Ishikawa (cell line): ENCODE results near the gene CLEC10A.

Source experiments
- CEBPB ChIP-seq: IDR thresholded peaks from 2 replicates; pipeline ENCODE4 v1.6.1; 2012
- CREB1 ChIP-seq: IDR thresholded peaks from 2 replicates; pipeline ENCODE4 v1.6.1; 2012; ENCODE audit warnings: low read depth
- EGR1 ChIP-seq: IDR thresholded peaks from 2 replicates; pipeline ENCODE4 v1.6.1; 2012
- EP300 ChIP-seq: IDR thresholded peaks from 2 replicates; pipeline ENCODE4 v1.6.1; 2012; ENCODE audit warnings: borderline replicate concordance
- FOXM1 ChIP-seq: IDR thresholded peaks from 2 replicates; pipeline ENCODE4 v1.6.1; 2012; ENCODE audit warnings: low read depth, borderline replicate concordance
- NFIC ChIP-seq: IDR thresholded peaks from 2 replicates; pipeline ENCODE4 v1.6.1; 2012
- RAD21 ChIP-seq: IDR thresholded peaks from 2 replicates; pipeline ENCODE4 v1.6.1; 2012; ENCODE audit warnings: low read depth
- TAF1 ChIP-seq: IDR thresholded peaks from 2 replicates; pipeline ENCODE4 v1.6.1; 2012; ENCODE audit warnings: low read depth, mild to moderate bottlenecking
- TCF12 ChIP-seq: IDR thresholded peaks from 2 replicates; pipeline ENCODE4 v1.6.1; 2012; ENCODE audit warnings: low read depth
- TEAD4 ChIP-seq: IDR thresholded peaks from 2 replicates; pipeline ENCODE4 v1.6.1; 2012
- USF1 ChIP-seq: IDR thresholded peaks from 2 replicates; pipeline ENCODE4 v1.6.1; 2012
- YY1 ChIP-seq: IDR thresholded peaks from 2 replicates; pipeline ENCODE4 v1.6.1; 2012; ENCODE audit warnings: low read depth
- ZBTB7A ChIP-seq: IDR thresholded peaks from 2 replicates; pipeline ENCODE4 v1.6.1; 2012; ENCODE audit warnings: low read depth
- TF ChIP-seq, protein P1 (sequence below): IDR thresholded peaks from 2 replicates; pipeline ENCODE4 v1.6.1; 2012
- TF ChIP-seq, protein P2 (sequence below): IDR thresholded peaks from 2 replicates; pipeline ENCODE4 v1.6.1; 2012; ENCODE audit warnings: low read depth, mild to moderate bottlenecking

Gene CLEC10A

GRCh38 chr17:7042501-7043181 lies 37.4 kb downstream of the CLEC10A start:
- TF ChIP-seq, protein P1, sequence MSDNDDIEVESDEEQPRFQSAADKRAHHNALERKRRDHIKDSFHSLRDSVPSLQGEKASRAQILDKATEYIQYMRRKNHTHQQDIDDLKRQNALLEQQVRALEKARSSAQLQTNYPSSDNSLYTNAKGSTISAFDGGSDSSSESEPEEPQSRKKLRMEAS: 0 out of 2 replicates have a peak, but pooled peaks have one; percentile 6
- no peak for TF ChIP-seq EGR1
- no peak for TF ChIP-seq ZBTB7A

GRCh38 chr17:7041607-7042500 lies 38.2 kb downstream of the CLEC10A start:
- TF ChIP-seq TEAD4: no peak
- no peak for TF ChIP-seq RAD21
- TF ChIP-seq FOXM1: no peak
- TF ChIP-seq, protein P1: no peak
- no peak for TF ChIP-seq YY1
- TF ChIP-seq ZBTB7A: no peak
- TF ChIP-seq EGR1: no peak
- no peak for TF ChIP-seq NFIC
- no peak for TF ChIP-seq TCF12
- no peak for TF ChIP-seq CEBPB
- no peak for TF ChIP-seq TAF1

DNA sequence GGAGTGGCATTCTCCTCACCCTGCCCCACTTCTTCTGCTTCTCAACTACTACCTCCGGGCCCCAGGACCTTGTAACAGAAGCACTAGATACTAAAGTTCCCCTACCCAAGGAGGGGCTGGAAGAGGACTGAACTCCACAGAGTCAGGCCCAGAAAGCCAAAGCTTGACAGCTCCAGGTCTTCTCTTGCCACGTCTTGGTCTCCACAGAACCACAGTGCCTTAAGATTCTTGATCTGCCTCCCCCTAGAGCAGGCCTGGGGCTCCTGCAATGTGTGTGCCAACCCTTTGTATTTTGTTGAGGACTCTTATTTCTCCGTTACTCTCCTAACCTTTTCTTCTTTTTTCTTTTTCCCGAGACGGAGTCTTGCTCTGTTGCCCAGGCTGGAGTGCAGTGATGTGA lies 40.2 kb downstream of the CLEC10A start:
- TF ChIP-seq TEAD4 (no peak), ZBTB7A (no peak), CREB1 (no peak), RAD21 (no peak), YY1 (no peak), NFIC (no peak), CEBPB (no peak), EGR1 (no peak), EP300 (no peak), USF1 (no peak), FOXM1 (no peak), TCF12 (no peak)
- TF ChIP-seq, protein P1: no peak

DNA sequence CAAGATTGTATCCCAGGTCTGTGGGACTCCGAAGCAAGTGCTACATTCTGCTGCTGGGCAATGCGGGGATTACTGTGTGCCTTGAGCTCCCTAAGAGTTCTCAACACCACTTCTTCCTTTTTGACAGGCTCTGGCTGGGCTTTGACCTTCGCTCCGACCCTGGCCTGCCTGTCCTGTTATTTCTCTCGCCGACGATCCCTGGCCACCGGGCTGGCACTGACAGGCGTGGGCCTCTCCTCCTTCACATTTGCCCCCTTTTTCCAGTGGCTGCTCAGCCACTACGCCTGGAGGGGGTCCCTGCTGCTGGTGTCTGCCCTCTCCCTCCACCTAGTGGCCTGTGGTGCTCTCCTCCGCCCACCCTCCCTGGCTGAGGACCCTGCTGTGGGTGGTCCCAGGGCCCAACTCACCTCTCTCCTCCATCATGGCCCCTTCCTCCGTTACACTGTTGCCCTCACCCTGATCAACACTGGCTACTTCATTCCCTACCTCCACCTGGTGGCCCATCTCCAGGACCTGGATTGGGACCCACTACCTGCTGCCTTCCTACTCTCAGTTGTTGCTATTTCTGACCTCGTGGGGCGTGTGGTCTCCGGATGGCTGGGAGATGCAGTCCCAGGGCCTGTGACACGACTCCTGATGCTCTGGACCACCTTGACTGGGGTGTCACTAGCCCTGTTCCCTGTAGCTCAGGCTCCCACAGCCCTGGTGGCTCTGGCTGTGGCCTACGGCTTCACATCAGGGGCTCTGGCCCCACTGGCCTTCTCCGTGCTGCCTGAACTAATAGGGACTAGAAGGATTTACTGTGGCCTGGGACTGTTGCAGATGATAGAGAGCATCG lies 41.8 kb downstream of the CLEC10A start:
- no peak for TF ChIP-seq ZBTB7A

GRCh38 chr17:7035591-7036368 lies 44.3 kb downstream of the CLEC10A start, which contains the start of gene SLC16A13:
SLC16A13 (plus strand) TSS chr17:7036015; CDS start chr17:7036383, 368 bp downstream.
- TF ChIP-seq ZBTB7A (no peak; the same call in 1 of the 2 replicates), RAD21 (no peak), EP300 (no peak), TCF12 (peak; percentile 50; the same call in 1 of the 2 replicates), TAF1 (peak; percentile 70), USF1 (peak; percentile 100), CREB1 (no peak; the same call in 1 of the 2 replicates), NFIC (peak; percentile 50), FOXM1 (no peak), TEAD4 (no peak), YY1 (no peak), CEBPB (no peak), EGR1 (0 out of 2 replicates have a peak, but pooled peaks have one; percentile 11)
- TF ChIP-seq, protein P1: peak; percentile 77
- TF ChIP-seq, protein P2, sequence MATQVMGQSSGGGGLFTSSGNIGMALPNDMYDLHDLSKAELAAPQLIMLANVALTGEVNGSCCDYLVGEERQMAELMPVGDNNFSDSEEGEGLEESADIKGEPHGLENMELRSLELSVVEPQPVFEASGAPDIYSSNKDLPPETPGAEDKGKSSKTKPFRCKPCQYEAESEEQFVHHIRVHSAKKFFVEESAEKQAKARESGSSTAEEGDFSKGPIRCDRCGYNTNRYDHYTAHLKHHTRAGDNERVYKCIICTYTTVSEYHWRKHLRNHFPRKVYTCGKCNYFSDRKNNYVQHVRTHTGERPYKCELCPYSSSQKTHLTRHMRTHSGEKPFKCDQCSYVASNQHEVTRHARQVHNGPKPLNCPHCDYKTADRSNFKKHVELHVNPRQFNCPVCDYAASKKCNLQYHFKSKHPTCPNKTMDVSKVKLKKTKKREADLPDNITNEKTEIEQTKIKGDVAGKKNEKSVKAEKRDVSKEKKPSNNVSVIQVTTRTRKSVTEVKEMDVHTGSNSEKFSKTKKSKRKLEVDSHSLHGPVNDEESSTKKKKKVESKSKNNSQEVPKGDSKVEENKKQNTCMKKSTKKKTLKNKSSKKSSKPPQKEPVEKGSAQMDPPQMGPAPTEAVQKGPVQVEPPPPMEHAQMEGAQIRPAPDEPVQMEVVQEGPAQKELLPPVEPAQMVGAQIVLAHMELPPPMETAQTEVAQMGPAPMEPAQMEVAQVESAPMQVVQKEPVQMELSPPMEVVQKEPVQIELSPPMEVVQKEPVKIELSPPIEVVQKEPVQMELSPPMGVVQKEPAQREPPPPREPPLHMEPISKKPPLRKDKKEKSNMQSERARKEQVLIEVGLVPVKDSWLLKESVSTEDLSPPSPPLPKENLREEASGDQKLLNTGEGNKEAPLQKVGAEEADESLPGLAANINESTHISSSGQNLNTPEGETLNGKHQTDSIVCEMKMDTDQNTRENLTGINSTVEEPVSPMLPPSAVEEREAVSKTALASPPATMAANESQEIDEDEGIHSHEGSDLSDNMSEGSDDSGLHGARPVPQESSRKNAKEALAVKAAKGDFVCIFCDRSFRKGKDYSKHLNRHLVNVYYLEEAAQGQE: no peak
